Astrocyte of the cerebellum (primary cell): Measurements from ENCODE around the gene SLC66A1.

ENCODE experiments used
- DNase-seq: peaks from one replicate; pipeline ENCODE4 v3.0.0-alpha.2; 2011; ENCODE audit warnings: low read depth
- H3K4me3 ChIP-seq: 2 replicates; pipeline ENCODE4 v1.5.1; 2011; ENCODE audit warnings: mild to moderate bottlenecking, low read depth, low read length, moderate library complexity
- CTCF ChIP-seq: IDR thresholded peaks from 2 replicates; pipeline ENCODE4 v1.5.1; 2012; ENCODE audit warnings: low read length, low read depth, moderate library complexity, mild to moderate bottlenecking; ENCODE audit errors: missing control alignments
- in situ Hi-C: cut with HindIII; loops from 2 replicates; pipeline ENCODE4 v1.10.0; 2017; ENCODE audit warnings: low sequenced_read_pairs

The SLC66A1 gene

GRCh38 chr1:19354531-19354981 is 42.4 kb downstream of the SLC66A1 start:
- in situ Hi-C loops: no loop called here
- DNase-seq: no peak
- no peak for TF ChIP-seq CTCF

GRCh38 chr1:19356266-19356665 is 44.1 kb downstream of the SLC66A1 start:
- no peak for DNase-seq
- no peak overlapping the region for H3K4me3 ChIP-seq
- in situ Hi-C loops: no loop called here
- no peak for TF ChIP-seq CTCF

More at GRCh38 chr1:19354531-19354981, 42.4 kb downstream of the SLC66A1 start:
- H3K4me3 ChIP-seq: no peak overlapping the region

GRCh38 chr1:19357299-19357986 is 45.3 kb downstream of the SLC66A1 start:
- no peak for TF ChIP-seq CTCF
- DNase-seq: no peak
- in situ Hi-C loops: no loop called here
- H3K4me3 ChIP-seq: no peak overlapping the region

- in situ Hi-C loops: no loop called here
- DNase-seq: no peak
- H3K4me3 ChIP-seq: no peak overlapping the region
- TF ChIP-seq CTCF: no peak
These were observed 46.6 kb downstream of the SLC66A1 start for GRCh38 chr1:19358710-19359109.

GRCh38 chr1:19359357-19359756 is 47.2 kb downstream of the SLC66A1 start:
- in situ Hi-C loops: no loop called here
- no peak for DNase-seq
- TF ChIP-seq CTCF: no peak
- no peak overlapping the region for H3K4me3 ChIP-seq

GRCh38 chr1:19360016-19360415 is 47.9 kb downstream of the SLC66A1 start:
- in situ Hi-C loops: no loop called here
- no peak overlapping the region for H3K4me3 ChIP-seq
- no peak for TF ChIP-seq CTCF
- no peak for DNase-seq

- H3K4me3 ChIP-seq: no peak overlapping the region
- TF ChIP-seq CTCF: no peak
- in situ Hi-C loops: no loop called here
- no peak for DNase-seq
These were observed 48.3 kb downstream of the SLC66A1 start for GRCh38 chr1:19360432-19360831.
